K562 (cell line): ENCODE results near the gene CERS2. TPM values are rescaled to one million over a fixed set of nuclear protein-coding genes. Genes with fewer than 3 reads are reported as not detected.

Experiments
- DDX20 ChIP-seq: fragments of 450-650 bp; IDR thresholded peaks from 2 replicates; pipeline ENCODE4 v1.6.1; 2016; ENCODE audit warnings: missing genetic modification characterization, low read depth, mild to moderate bottlenecking, missing compliant biosample characterization, moderate library complexity
- DMBX1 ChIP-seq: fragments of 250-450 bp; sonication (Bioruptor Pico); IDR thresholded peaks from 2 replicates; pipeline ENCODE4 v1.8.0; 2022; ENCODE audit warnings: inconsistent platforms, mild to moderate bottlenecking, moderate library complexity, borderline replicate concordance
- ESRRB ChIP-seq: fragments of 250-450 bp; sonication (Bioruptor Pico); IDR thresholded peaks from 2 replicates; pipeline ENCODE4 v1.5.0; 2020; ENCODE audit warnings: mild to moderate bottlenecking, moderate library complexity, borderline replicate concordance
- LARP7 ChIP-seq: fragments of 450-650 bp; IDR thresholded peaks from 2 replicates; pipeline ENCODE4 v1.6.1; 2016
- MYBL2 ChIP-seq, 2 experiments: fragments of 450-650 bp in 1 of 2; sonication (generic) in 1 of 2; formaldehyde crosslinking in 1 of 2; IDR thresholded peaks; 2 replicates each; pipeline versions ENCODE4 v1.6.1 to v1.8.1; 2017 to 2022; ENCODE audit warnings: borderline replicate concordance in 1 of 2, inconsistent platforms in 1 of 2, low read depth in 1 of 2, mild to moderate bottlenecking in 1 of 2, missing genetic modification reagents in 1 of 2, moderate library complexity in 1 of 2
- POLR2A ChIP-seq: fragments of 450-650 bp; conservative IDR thresholded peaks from 2 replicates; pipeline ENCODE4 v1.6.1; 2016
- REST ChIP-seq, 2 experiments: fragments of 450-650 bp; formaldehyde crosslinking in 1 of 2; IDR thresholded peaks; 2 replicates each; pipeline versions ENCODE4 v1.4.0 to v1.6.1; 2014 to 2020; ENCODE audit warnings: mild to moderate bottlenecking in 2 of 2, borderline replicate concordance in 1 of 2, low read depth in 1 of 2
- RFX1 ChIP-seq: fragments of 450-650 bp; IDR thresholded peaks from 2 replicates; pipeline ENCODE4 v1.6.1; 2016; ENCODE audit warnings: mild to moderate bottlenecking, moderate library complexity
- SPI1 ChIP-seq: IDR thresholded peaks from 2 replicates; pipeline ENCODE4 v1.6.1; 2011; ENCODE audit warnings: low read depth, low read length, control low read depth, borderline replicate concordance
- polyA plus RNA-seq, 8 experiments: library from polyadenylated mRNA; depleted of rRNA in 4 of 8; stranded (reverse) in 5 of 8; unstranded in 3 of 8; fragments of >200 nt; fragmentation: Nextera tagmentation in 2 of 8; fragmentation: Illumina TruSeq in 1 of 8; extraction: Ambion mirVana in 2 of 8; extraction: Trizol in 1 of 8; gene quantifications; 2 replicates each; pipeline versions ENCODE4 v1.2.1 to v1.2.3, GENCODE V29; 2011 to 2014; ENCODE audit warnings: inconsistent platforms in 1 of 8, missing spikeins in 1 of 8
- total RNA-seq, 7 experiments: library from RNA; depleted of rRNA in 6 of 7; stranded (reverse); fragments of >200 nt in 6 of 7; fragmentation: Illumina TruSeq in 2 of 7; extraction: Trizol in 2 of 7; gene quantifications; 2 replicates each; pipeline versions ENCODE4 v1.2.1 to v1.2.3, GENCODE V29; 2011 to 2021; ENCODE audit warnings: low replicate concordance in 1 of 7
- TF ChIP-seq, protein P1 (sequence below): sonication (generic); formaldehyde crosslinking; IDR thresholded peaks from 2 replicates; pipeline ENCODE4 v1.4.0; 2020; ENCODE audit warnings: mild to moderate bottlenecking, missing genetic modification reagents
- TF ChIP-seq, protein P2 (sequence below): fragments of 450-650 bp; formaldehyde crosslinking; IDR thresholded peaks from 2 replicates; pipeline ENCODE4 v1.4.0; 2020; ENCODE audit warnings: mild to moderate bottlenecking, moderate library complexity
- TF ChIP-seq, protein P3 (sequence below), 2 experiments: IDR thresholded peaks; 2 replicates each; pipeline ENCODE4 v1.6.1; 2011; ENCODE audit warnings: borderline replicate concordance in 1 of 2, control low read depth in 1 of 2, low read depth in 1 of 2, low read length in 1 of 2, mild to moderate bottlenecking in 1 of 2, mixed read lengths in 1 of 2, moderate library complexity in 1 of 2; ENCODE audit not compliant: insufficient read depth in 1 of 2, insufficient read length in 1 of 2, poor library complexity in 1 of 2, severe bottlenecking in 1 of 2; ENCODE audit errors: extremely low read depth in 1 of 2

CERS2 gene
- total and polyA plus RNA-seq, 9 of the 15 experiments (the other 6 are each of a cell fraction or from before 2014, with no cell fraction given): 23.4 to 295 (median 132) TPM

GRCh38 chr1:150976879-150977694, 2.5 kb upstream of the CERS2 start (continued):
- TF ChIP-seq DMBX1 (CRISPR knock-in tag) (peak; percentile 86), ESRRB (0 out of 2 replicates have a peak, but pooled peaks have one; percentile 24), POLR2A (no peak; the same call in 1 of the 2 replicates), REST (IDR thresholded peaks at IDR 0.05; ENCODE audit: borderline replicate concordance) (no peak), REST (CRISPR knock-in tag; IDR thresholded peaks at IDR 0.05; ENCODE audit: low read depth) (no peak), MYBL2 (IDR thresholded peaks at IDR 0.05; ENCODE audit: low read depth) (no peak), MYBL2 (CRISPR knock-in tag; IDR thresholded peaks at IDR 0.05; ENCODE audit: borderline replicate concordance) (no peak), SPI1 (peak; percentile 69; the same call in 1 of the 2 replicates), LARP7 (no peak), RFX1 (no peak), DDX20 (tag) (no peak)
- TF ChIP-seq, protein P1, sequence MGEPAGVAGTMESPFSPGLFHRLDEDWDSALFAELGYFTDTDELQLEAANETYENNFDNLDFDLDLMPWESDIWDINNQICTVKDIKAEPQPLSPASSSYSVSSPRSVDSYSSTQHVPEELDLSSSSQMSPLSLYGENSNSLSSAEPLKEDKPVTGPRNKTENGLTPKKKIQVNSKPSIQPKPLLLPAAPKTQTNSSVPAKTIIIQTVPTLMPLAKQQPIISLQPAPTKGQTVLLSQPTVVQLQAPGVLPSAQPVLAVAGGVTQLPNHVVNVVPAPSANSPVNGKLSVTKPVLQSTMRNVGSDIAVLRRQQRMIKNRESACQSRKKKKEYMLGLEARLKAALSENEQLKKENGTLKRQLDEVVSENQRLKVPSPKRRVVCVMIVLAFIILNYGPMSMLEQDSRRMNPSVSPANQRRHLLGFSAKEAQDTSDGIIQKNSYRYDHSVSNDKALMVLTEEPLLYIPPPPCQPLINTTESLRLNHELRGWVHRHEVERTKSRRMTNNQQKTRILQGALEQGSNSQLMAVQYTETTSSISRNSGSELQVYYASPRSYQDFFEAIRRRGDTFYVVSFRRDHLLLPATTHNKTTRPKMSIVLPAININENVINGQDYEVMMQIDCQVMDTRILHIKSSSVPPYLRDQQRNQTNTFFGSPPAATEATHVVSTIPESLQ (CRISPR knock-in tag): no peak
- TF ChIP-seq, protein P2, sequence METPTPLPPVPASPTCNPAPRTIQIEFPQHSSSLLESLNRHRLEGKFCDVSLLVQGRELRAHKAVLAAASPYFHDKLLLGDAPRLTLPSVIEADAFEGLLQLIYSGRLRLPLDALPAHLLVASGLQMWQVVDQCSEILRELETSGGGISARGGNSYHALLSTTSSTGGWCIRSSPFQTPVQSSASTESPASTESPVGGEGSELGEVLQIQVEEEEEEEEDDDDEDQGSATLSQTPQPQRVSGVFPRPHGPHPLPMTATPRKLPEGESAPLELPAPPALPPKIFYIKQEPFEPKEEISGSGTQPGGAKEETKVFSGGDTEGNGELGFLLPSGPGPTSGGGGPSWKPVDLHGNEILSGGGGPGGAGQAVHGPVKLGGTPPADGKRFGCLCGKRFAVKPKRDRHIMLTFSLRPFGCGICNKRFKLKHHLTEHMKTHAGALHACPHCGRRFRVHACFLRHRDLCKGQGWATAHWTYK (CRISPR knock-in tag): 0 out of 2 replicates have a peak, but pooled peaks have one; percentile 69
- TF ChIP-seq, protein P3, sequence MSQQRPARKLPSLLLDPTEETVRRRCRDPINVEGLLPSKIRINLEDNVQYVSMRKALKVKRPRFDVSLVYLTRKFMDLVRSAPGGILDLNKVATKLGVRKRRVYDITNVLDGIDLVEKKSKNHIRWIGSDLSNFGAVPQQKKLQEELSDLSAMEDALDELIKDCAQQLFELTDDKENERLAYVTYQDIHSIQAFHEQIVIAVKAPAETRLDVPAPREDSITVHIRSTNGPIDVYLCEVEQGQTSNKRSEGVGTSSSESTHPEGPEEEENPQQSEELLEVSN (IDR thresholded peaks at IDR 0.05; ENCODE audit: borderline replicate concordance in 1 of 2, extremely low read depth in 1 of 2, insufficient read depth in 1 of 2, insufficient read length in 1 of 2, low read depth in 1 of 2, low read length in 1 of 2, poor library complexity in 1 of 2, severe bottlenecking in 1 of 2): no peak
